ENCODE data around the gene TMEM134. TPM values are rescaled to one million over a fixed set of nuclear protein-coding genes. Genes with fewer than 3 reads are reported as not detected.

Gene TMEM134
- total and polyA plus RNA-seq, 11 donors, result 67.0 to 146 (median 83.6) TPM

DNA sequence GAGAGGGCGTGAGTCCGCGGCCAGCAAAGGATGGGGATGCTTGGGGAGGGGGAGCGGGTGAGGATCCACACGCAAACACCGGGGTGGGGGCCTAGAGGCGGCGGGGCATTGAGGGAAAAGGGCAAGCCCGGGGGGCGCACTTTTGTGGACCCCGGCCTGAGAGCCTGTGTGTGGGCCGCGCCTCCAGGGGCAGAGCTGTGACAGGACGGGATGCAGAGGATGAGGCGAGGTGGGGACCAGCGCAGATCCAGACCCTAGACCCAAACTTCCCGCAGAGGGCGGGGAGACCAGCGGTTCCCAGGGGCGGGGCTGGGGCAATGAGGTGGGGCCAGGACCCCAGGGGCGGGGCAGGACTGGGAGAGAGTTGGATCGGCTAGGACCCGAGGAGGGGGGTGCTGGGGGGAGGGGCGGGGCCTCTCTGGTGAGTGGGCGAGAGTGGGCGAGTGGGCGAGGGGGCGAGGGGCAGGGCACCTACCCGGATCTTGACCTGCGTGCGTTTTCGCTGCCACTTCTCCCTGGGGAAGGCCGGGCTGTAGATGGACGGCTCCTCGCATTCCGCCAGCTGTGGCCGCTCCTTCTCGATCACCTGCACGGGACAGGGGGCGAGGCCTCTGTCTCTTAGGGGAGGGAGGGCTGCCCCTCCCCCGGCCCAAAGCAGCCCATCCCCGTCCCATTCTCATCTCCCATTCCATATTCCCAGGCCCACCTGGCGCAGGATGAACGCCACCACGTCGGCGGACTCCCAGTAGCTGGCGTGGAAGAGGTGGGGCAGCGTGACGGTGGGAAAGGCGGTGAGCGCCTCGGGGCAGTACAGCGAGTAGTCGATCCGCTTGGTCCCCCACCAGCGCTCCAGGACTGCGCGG is 25.6 kb upstream of the TMEM134 start:
- 92 to 94% (median 93%) methylated on average over 47 to 59 of the region's 59 CpGs for WGBS, 4 donors
- peaks cover 0 to 94% (median 66%) of the 10 kb centered on the region in 9 donors for H3K36me3 ChIP-seq
- peaks cover 0 to 6% (median 0%) of the 10 kb centered on the region in 12 donors for H3K4me1 ChIP-seq
- no peak overlapping the region for H3K27ac ChIP-seq
- TF ChIP-seq, protein P1, sequence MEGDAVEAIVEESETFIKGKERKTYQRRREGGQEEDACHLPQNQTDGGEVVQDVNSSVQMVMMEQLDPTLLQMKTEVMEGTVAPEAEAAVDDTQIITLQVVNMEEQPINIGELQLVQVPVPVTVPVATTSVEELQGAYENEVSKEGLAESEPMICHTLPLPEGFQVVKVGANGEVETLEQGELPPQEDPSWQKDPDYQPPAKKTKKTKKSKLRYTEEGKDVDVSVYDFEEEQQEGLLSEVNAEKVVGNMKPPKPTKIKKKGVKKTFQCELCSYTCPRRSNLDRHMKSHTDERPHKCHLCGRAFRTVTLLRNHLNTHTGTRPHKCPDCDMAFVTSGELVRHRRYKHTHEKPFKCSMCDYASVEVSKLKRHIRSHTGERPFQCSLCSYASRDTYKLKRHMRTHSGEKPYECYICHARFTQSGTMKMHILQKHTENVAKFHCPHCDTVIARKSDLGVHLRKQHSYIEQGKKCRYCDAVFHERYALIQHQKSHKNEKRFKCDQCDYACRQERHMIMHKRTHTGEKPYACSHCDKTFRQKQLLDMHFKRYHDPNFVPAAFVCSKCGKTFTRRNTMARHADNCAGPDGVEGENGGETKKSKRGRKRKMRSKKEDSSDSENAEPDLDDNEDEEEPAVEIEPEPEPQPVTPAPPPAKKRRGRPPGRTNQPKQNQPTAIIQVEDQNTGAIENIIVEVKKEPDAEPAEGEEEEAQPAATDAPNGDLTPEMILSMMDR (IDR thresholded peaks at IDR 0.05), result no peak
- TF ChIP-seq POLR2A (IDR thresholded peaks at IDR 0.05), result no peak
- H3K4me3 ChIP-seq, result no peak overlapping the region
- intact Hi-C loops (cut with DNase I), result no loop called here
- DNase-seq (no peak), ATAC-seq (no peak)
- no peaks in the 10 kb centered on the region for H3K9me3 ChIP-seq
- no peaks in the 10 kb centered on the region for H3K27me3 ChIP-seq

DNA sequence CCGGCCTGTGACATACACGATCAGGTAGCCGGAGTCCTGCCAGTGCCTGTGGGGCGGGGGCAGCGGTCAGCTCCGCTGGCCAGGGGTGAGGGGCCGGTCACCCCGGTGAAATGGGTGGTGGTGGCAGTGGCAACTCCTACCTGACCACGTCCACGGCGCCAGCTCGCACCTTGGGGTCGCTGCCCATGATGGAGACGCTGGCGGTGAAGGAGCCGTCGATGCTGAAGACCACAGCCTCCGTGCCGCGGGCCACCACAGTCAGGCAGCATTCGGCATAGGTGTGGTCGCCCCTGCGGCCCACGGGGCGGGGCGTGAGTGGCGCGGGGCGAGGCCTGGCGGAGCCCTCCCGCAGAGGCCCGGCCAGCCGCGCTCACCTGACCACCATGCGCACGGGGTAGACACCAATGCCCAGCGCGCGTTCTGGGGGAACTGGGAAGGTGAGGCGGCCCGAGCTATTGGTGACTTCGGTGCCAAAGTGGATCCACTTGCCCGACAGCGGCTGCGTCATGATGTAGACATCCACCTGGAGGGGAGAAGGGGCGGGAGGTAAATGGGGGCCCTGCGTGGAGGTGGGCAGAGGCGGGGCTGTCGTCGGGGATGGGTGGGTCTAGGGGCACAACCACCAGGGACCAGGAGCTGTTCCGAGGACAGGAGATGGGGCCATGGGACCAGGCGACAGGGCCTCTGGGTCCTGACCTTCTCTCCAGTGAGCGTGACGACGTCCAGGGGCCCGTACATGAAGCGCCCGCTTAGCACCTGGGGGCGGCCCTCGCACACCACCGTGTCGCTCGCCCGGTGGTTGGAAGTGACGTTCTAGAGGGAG is 24.7 kb upstream of the TMEM134 start:
- intact Hi-C loops (cut with DNase I), result no loop called here
- Histone ChIP-seq H3K4me3 (no peak overlapping the region), H3K9me3 (no peaks in the 10 kb centered on the region), H3K36me3 (peaks cover 0 to 97% (median 68%) of the 10 kb centered on the region in 9 donors), H3K27ac (no peak overlapping the region), H3K27me3 (no peaks in the 10 kb centered on the region), H3K4me1 (peaks cover 0 to 4% (median 0%) of the 10 kb centered on the region in 12 donors)
- DNase-seq (peak in 1 of 5 donors; percentile 61), ATAC-seq (no peak)
- TF ChIP-seq, protein P1 (IDR thresholded peaks at IDR 0.05), result no peak
- WGBS, 4 donors, result 93 to 97% (median 96%) methylated on average over 63 to 65 of the region's 65 CpGs

DNA sequence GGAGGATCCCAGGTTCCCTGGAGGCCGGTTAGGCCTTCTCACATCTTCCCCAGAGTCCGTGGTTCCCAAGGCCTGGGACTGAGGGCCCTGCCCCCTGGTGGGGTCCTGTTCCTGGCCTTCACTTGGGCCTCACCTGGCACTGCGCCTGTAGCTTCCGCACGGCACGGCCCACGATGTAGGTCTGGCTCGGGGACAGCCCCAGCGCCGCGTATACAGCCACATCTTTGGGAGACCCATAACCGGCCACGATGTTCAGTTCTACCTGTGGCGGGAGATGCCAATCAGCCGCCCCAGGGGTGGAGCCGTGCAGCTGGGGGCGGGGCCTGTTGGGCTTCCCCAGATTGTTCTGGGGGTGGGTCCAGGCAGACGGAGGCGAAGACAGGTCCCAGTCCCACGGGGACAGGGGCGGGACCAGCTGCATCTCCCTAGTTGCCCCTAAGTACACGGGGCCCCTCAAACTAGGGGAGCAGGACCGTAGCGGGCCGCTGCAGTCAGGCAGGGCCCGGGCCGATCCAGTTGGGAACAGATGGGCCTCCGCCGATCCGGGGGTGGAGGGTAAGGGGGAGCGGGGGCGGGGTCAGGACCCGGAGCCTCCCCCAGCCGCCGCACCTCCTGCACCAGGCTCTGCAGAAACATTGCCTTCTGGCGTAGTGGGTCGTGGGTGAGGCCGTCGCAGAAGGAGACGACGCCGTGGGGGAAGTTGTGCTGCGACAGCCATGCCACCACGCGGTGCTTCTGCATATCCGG is 23.9 kb upstream of the TMEM134 start:
- H3K9me3 ChIP-seq, result no peaks in the 10 kb centered on the region
- TF ChIP-seq, protein P1 (IDR thresholded peaks at IDR 0.05), result no peak
- no peak for TF ChIP-seq POLR2A (IDR thresholded peaks at IDR 0.05)
- H3K36me3 ChIP-seq, result peaks cover 0 to 93% (median 71%) of the 10 kb centered on the region in 9 donors
- DNase-seq, result peak in 1 of 5 donors; percentile 63
- H3K27ac ChIP-seq, result no peak overlapping the region
- WGBS, 4 donors, result 85 to 91% (median 87%) methylated on average over 29 to 46 of the region's 46 CpGs
- intact Hi-C loops (cut with DNase I), result no loop called here
- no peak for ATAC-seq
- no peak overlapping the region for H3K4me3 ChIP-seq
- H3K4me1 ChIP-seq, result no peaks in the 10 kb centered on the region
- H3K27me3 ChIP-seq, result no peaks in the 10 kb centered on the region

Data from heart left ventricle (tissue), 16 donors.